GM23338 (cell line): ENCODE results near the gene SERPINB12. TPM values are rescaled to one million over a fixed set of nuclear protein-coding genes. Genes with fewer than 3 reads are reported as not detected.

Experiments used
- polyA plus RNA-seq: library from polyadenylated mRNA; unstranded; fragments of >200 nt; fragmentation: Nextera tagmentation; extraction: Ambion mirVana; gene quantifications from 2 replicates; pipeline ENCODE4 v1.2.1, GENCODE V29; 2016
- total RNA-seq: library from RNA; depleted of rRNA; stranded (reverse); fragments of >200 nt; shearing (Covaris generic); gene quantifications from 2 replicates; pipeline ENCODE4 v1.2.3, GENCODE V29; 2014; rRNA removed

SERPINB12 gene
- total and polyA plus RNA-seq, 2 experiments from 2014 or later = not detected

Other genes starting within 250 kb of the SERPINB12 start
- 4.0 and 7.3 TPM in 2 replicates for gene BCL2, start 222.6 kb upstream of the SERPINB12 start, total RNA-seq
- 1.1 and 1.2 TPM in 2 replicates for gene BCL2, start 222.6 kb upstream of the SERPINB12 start, polyA plus RNA-seq
- gene KDSR, start 175.2 kb upstream of the SERPINB12 start, total RNA-seq = 31.0 and 36.3 TPM in 2 replicates
- 20.3 and 23.7 TPM in 2 replicates for gene KDSR, start 175.2 kb upstream of the SERPINB12 start, polyA plus RNA-seq
- 30.2 and 34.4 TPM in 2 replicates for gene VPS4B, start 119.9 kb upstream of the SERPINB12 start, total RNA-seq
- gene VPS4B, start 119.9 kb upstream of the SERPINB12 start, polyA plus RNA-seq = 43.5 and 49.4 TPM in 2 replicates
- not detected in 2 replicates for gene SERPINB5, start 65.4 kb upstream of the SERPINB12 start, total RNA-seq
- gene SERPINB5, start 65.4 kb upstream of the SERPINB12 start, polyA plus RNA-seq = 0.16 TPM in 1 of 2 replicates, not detected in the other
- gene SERPINB13, start 45.0 kb downstream of the SERPINB12 start, total RNA-seq = not detected in 2 replicates
- not detected in 2 replicates for gene SERPINB13, start 45.0 kb downstream of the SERPINB12 start, polyA plus RNA-seq
- 1.1 and 1.2 TPM in 2 replicates for gene SERPINB4, start 101.9 kb downstream of the SERPINB12 start, total RNA-seq
- 1.5 and 2.3 TPM in 2 replicates for gene SERPINB4, start 101.9 kb downstream of the SERPINB12 start, polyA plus RNA-seq
- 0.59 TPM in 1 of 2 replicates, not detected in the other for gene SERPINB3, start 119.5 kb downstream of the SERPINB12 start, total RNA-seq
- 0.27 and 0.33 TPM in 2 replicates for gene SERPINB3, start 119.5 kb downstream of the SERPINB12 start, polyA plus RNA-seq
- not detected in 2 replicates for gene SERPINB11, start 160.6 kb downstream of the SERPINB12 start, total RNA-seq
- gene SERPINB11, start 160.6 kb downstream of the SERPINB12 start, polyA plus RNA-seq = not detected in 2 replicates
- not detected in 2 replicates for gene SERPINB7, start 233.0 kb downstream of the SERPINB12 start, total RNA-seq
- not detected in 2 replicates for gene SERPINB7, start 233.0 kb downstream of the SERPINB12 start, polyA plus RNA-seq